H1 (cell line): ENCODE measurements around the gene GPRASP2. TPM values are rescaled to one million over a fixed set of nuclear protein-coding genes. Genes with fewer than 3 reads are reported as not detected.

Source experiments
- CTCF ChIA-PET: fragments of 300-600 bp; sonication (Branson Sonifier 250); formaldehyde crosslinking; loops from one replicate; lab custom pipeline; 2021; ENCODE audit not compliant: partially characterized antibody; lab: Charles Lee
- POLR2A ChIA-PET: fragments of 300-600 bp; sonication (Branson Sonifier 250); formaldehyde crosslinking; loops from one replicate; lab custom pipeline; 2021; ENCODE audit warnings: inconsistent platforms; ENCODE audit not compliant: partially characterized antibody; lab: Charles Lee
- DNase-seq, 2 experiments: peaks; one replicate each; pipeline versions ENCODE4 v3.0.0 to v3.0.0-alpha.2; 2010 to 2022; ENCODE audit warnings: low spot score in 2 of 2, low read depth in 1 of 2, mixed read lengths in 1 of 2
- FAIRE-seq: peaks from 2 replicates; lab custom pipeline; 2011; peaks lifted over from hg19 to GRCh38; lab: Jason Lieb, UNC
- H2AFZ ChIP-seq: 2 replicates; pipeline ENCODE4 v1.8.1; 2012; ENCODE audit warnings: low read length, inconsistent platforms
- H2AK5ac ChIP-seq: 2 replicates; pipeline ENCODE4 v1.6.1; 2013; ENCODE audit warnings: low read depth, low read length
- H2BK120ac ChIP-seq: replicated peaks from 2 replicates; pipeline ENCODE3; 2013; ENCODE audit warnings: low read depth, low read length, inconsistent platforms
- H2BK12ac ChIP-seq: 2 replicates; pipeline ENCODE4 v1.6.1; 2013; ENCODE audit warnings: low read depth, low read length
- H2BK15ac ChIP-seq: 2 replicates; pipeline ENCODE4 v1.6.1; 2013; ENCODE audit warnings: low read length
- H2BK20ac ChIP-seq: 2 replicates; pipeline ENCODE4 v1.6.1; 2013; ENCODE audit warnings: low read length
- H2BK5ac ChIP-seq: 2 replicates; pipeline ENCODE4 v1.6.1; 2013; ENCODE audit warnings: low read depth, low read length
- H3K14ac ChIP-seq: 2 replicates; pipeline ENCODE4 v1.6.1; 2013; ENCODE audit warnings: inconsistent platforms; ENCODE audit not compliant: insufficient read length
- H3K18ac ChIP-seq: 2 replicates; pipeline ENCODE4 v1.6.1; 2013; ENCODE audit warnings: low read length; ENCODE audit errors: extremely low read depth
- H3K23ac ChIP-seq: 2 replicates; pipeline ENCODE4 v1.6.1; 2013; ENCODE audit warnings: inconsistent platforms; ENCODE audit not compliant: insufficient read length
- H3K23me2 ChIP-seq: 2 replicates; pipeline ENCODE4 v1.6.1; 2013; ENCODE audit warnings: low read depth, low read length
- H3K27ac ChIP-seq: 2 replicates; pipeline ENCODE4 v1.6.1; 2011; ENCODE audit warnings: low read depth, low read length, inconsistent platforms
- H3K27me3 ChIP-seq, 4 experiments: replicated peaks in 1 of 4; 1 replicate in 1 of 4; 2 replicates in 3 of 4; pipeline versions ENCODE4 v1.6.1 to v1.8.1; 2011 to 2013; ENCODE audit warnings: low read length in 3 of 4, mild to moderate bottlenecking in 3 of 4, inconsistent platforms in 2 of 4, mixed read lengths in 2 of 4, moderate library complexity in 1 of 4; ENCODE audit not compliant: control insufficient read depth in 3 of 4, insufficient read depth in 3 of 4; ENCODE audit errors: extremely low read depth in 1 of 4
- H3K36me3 ChIP-seq, 4 experiments: 2 replicates each; pipeline versions ENCODE4 v1.6.1 to v1.8.1; 2011 to 2013; ENCODE audit warnings: mild to moderate bottlenecking in 4 of 4, low read length in 3 of 4, moderate library complexity in 2 of 4, control low read depth in 1 of 4, inconsistent platforms in 1 of 4; ENCODE audit not compliant: insufficient read depth in 4 of 4, control insufficient read depth in 2 of 4
- H3K4ac ChIP-seq: replicated peaks from 2 replicates; pipeline ENCODE3; 2013; ENCODE audit warnings: low read length, low read depth, mixed read lengths, inconsistent platforms; ENCODE audit not compliant: insufficient read length
- H3K4me1 ChIP-seq, 4 experiments: replicated peaks in 1 of 4; 1 replicate in 1 of 4; 2 replicates in 3 of 4; pipeline versions ENCODE4 v1.6.1 to v1.8.1; 2011 to 2013; ENCODE audit warnings: low read length in 3 of 4, inconsistent platforms in 2 of 4, mixed read lengths in 1 of 4; ENCODE audit not compliant: insufficient read depth in 4 of 4, control insufficient read depth in 3 of 4
- H3K4me2 ChIP-seq, 2 experiments: 2 replicates each; pipeline versions ENCODE4 v1.6.1 to v1.8.1; 2011 to 2013; ENCODE audit warnings: low read depth in 2 of 2, low read length in 2 of 2, control low read depth in 1 of 2, inconsistent platforms in 1 of 2, mild to moderate bottlenecking in 1 of 2; ENCODE audit not compliant: insufficient read depth in 1 of 2
- H3K4me3 ChIP-seq, 4 experiments: fragments of 200-600, 300-600 bp in 1 of 4; sonication (generic), shearing (Covaris generic), sonication (Bioruptor Twin) in 1 of 4; 2 replicates each; pipeline versions ENCODE4 v1.5.1 to v1.8.1; 2011 to 2016; ENCODE audit warnings: low read length in 4 of 4, low read depth in 3 of 4, control low read depth in 2 of 4, inconsistent platforms in 2 of 4, mild to moderate bottlenecking in 2 of 4, mixed read lengths in 1 of 4, moderate library complexity in 1 of 4; ENCODE audit not compliant: insufficient read depth in 2 of 4; ENCODE audit errors: extremely low read depth in 1 of 4
- H3K56ac ChIP-seq: replicated peaks from 2 replicates; pipeline ENCODE3; 2013; ENCODE audit warnings: low read depth, mild to moderate bottlenecking, mixed read lengths, low read length, inconsistent platforms; ENCODE audit not compliant: insufficient read length
- H3K79me1 ChIP-seq: 2 replicates; pipeline ENCODE4 v1.6.1; 2013; ENCODE audit warnings: low read depth, low read length, control low read depth
- H3K79me2 ChIP-seq, 2 experiments: 2 replicates each; pipeline versions ENCODE4 v1.6.1 to v1.8.1; 2012 to 2013; ENCODE audit warnings: low read length in 2 of 2, mild to moderate bottlenecking in 2 of 2, inconsistent platforms in 1 of 2; ENCODE audit not compliant: insufficient read depth in 2 of 2, control insufficient read depth in 1 of 2
- H3K9ac ChIP-seq, 4 experiments: replicated peaks in 1 of 4; 1 replicate in 1 of 4; 2 replicates in 3 of 4; pipeline versions ENCODE4 v1.6.1 to v1.8.1; 2011 to 2013; ENCODE audit warnings: low read depth in 3 of 4, low read length in 3 of 4, control low read depth in 2 of 4, mild to moderate bottlenecking in 2 of 4, moderate library complexity in 2 of 4, inconsistent platforms in 1 of 4; ENCODE audit errors: extremely low read depth in 1 of 4
- H3K9me3 ChIP-seq, 2 experiments: 2 replicates each; pipeline versions ENCODE4 v1.6.1 to v1.8.1; 2012 to 2013; ENCODE audit warnings: mild to moderate bottlenecking in 2 of 2, moderate library complexity in 2 of 2, control low read depth in 1 of 2, inconsistent platforms in 1 of 2, low read depth in 1 of 2, low read length in 1 of 2, mixed read lengths in 1 of 2; ENCODE audit not compliant: insufficient read depth in 2 of 2
- H4K20me1 ChIP-seq, 2 experiments: replicated peaks in 1 of 2; 2 replicates each; pipeline versions ENCODE3 to v1.8.1; 2011 to 2013; ENCODE audit warnings: inconsistent platforms in 2 of 2, low read length in 2 of 2, mild to moderate bottlenecking in 1 of 2; ENCODE audit not compliant: insufficient read depth in 2 of 2, control insufficient read depth in 1 of 2
- H4K5ac ChIP-seq: 2 replicates; pipeline ENCODE4 v1.6.1; 2013; ENCODE audit warnings: low read length, low read depth, mixed read lengths, inconsistent platforms; ENCODE audit not compliant: insufficient read length
- H4K8ac ChIP-seq: 2 replicates; pipeline ENCODE4 v1.8.0; 2013; ENCODE audit warnings: mild to moderate bottlenecking, moderate library complexity, low read length, inconsistent platforms; ENCODE audit not compliant: insufficient read depth; ENCODE audit errors: extremely low read depth
- H4K91ac ChIP-seq: replicated peaks from 2 replicates; pipeline ENCODE3; 2013; ENCODE audit warnings: low read length, mixed read lengths, inconsistent platforms; ENCODE audit not compliant: insufficient read length
- EZH2 ChIP-seq: fragments of 200-600 bp; sonication (generic); IDR thresholded peaks from 2 replicates; pipeline ENCODE4 v1.7.1; 2012; ENCODE audit warnings: low read depth, mild to moderate bottlenecking, moderate library complexity, low read length, inconsistent platforms; ENCODE audit not compliant: severe bottlenecking
- GTF2F1 ChIP-seq: IDR thresholded peaks from 2 replicates; pipeline ENCODE4 v1.6.1; 2012; ENCODE audit warnings: low read depth, low read length, improper control_type of control experiment, borderline replicate concordance
- TAF7 ChIP-seq: optimal IDR thresholded peaks from 2 replicates; pipeline ENCODE3; 2011; ENCODE audit warnings: low read depth, mild to moderate bottlenecking, inconsistent platforms, low read length, moderate library complexity, borderline replicate concordance
- WGBS, 2 experiments: shearing (Covaris generic) in 1 of 2; methylation state at CpG; one replicate each; pipeline versions ENCODE4 v1.1.6 to v1.1.7; 2013 to 2015; ENCODE audit warnings: low lambda C conversion rate in 2 of 2, mixed read lengths in 2 of 2, inconsistent platforms in 1 of 2, low coverage in 1 of 2, missing lambda C conversion rate in 1 of 2; ENCODE audit not compliant: insufficient replicate concordance in 2 of 2, insufficient coverage in 1 of 2, insufficient read length in 1 of 2; ENCODE audit errors: extremely low coverage in 1 of 2, missing lambda C conversion rate in 1 of 2; 5-methylcytosine and 5-hydroxymethylcytosine counted together
- polyA plus RNA-seq, 7 experiments: library from polyadenylated mRNA; depleted of rRNA in 3 of 7; stranded (reverse) in 5 of 7; unstranded in 2 of 7; fragments of >200 nt in 5 of 7; fragments of 200-250 nt in 2 of 7; gene quantifications; 1 replicate in 5 of 7; 2 replicates in 1 of 7; 4 replicates in 1 of 7; pipeline versions ENCODE4 v1.2.1 to v1.2.3, GENCODE V29; 2011 to 2013; ENCODE audit warnings: missing spikeins in 2 of 7, mixed read lengths in 2 of 7
- total RNA-seq: library from RNA; stranded (reverse); fragmentation: NEBNext Ultra II Directional; extraction: Animal tissue kit (Norgen Biotek cat#: 25700); gene quantifications from 2 replicates; pipeline ENCODE4 v1.2.1, GENCODE V29; 2021

Gene GPRASP2
- total and polyA plus RNA-seq, 2 of the 8 experiments (the other 6 are each of a cell fraction or from before 2014, with no cell fraction given), result 8.0 to 15.7 TPM

GRCh38 chrX:102715967-102716366 is 3.7 kb downstream of the GPRASP2 start:
- Histone ChIP-seq H2BK20ac (no peak overlapping the region), H3K27me3 (no peaks in the 10 kb centered on the region; a peak in 1 of 7 replicates), H3K4me2 (no peak overlapping the region), H4K20me1 (no peaks in the 10 kb centered on the region), H3K14ac (no peak overlapping the region), H3K9ac (no peak overlapping the region), H3K23ac (no peak overlapping the region), H3K4me3 (no peak overlapping the region), H3K23me2 (peaks cover 7% of the 10 kb centered on the region; the same call in 1 of the 2 replicates), H3K9me3 (no peaks in the 10 kb centered on the region), H3K36me3 (peaks cover 0 to 4% (median 0%) of the 10 kb centered on the region in 4 experiments; a peak in 1 of 8 replicates), H2AK5ac (no peak overlapping the region), H4K8ac (no peak overlapping the region), H3K27ac (no peak overlapping the region), H2BK120ac (no peak overlapping the region), H2BK15ac (no peak overlapping the region), H3K79me1 (no peaks in the 10 kb centered on the region), H3K56ac (no peak overlapping the region), H3K4me1 (peaks cover 0 to 4% (median under 1%) of the 10 kb centered on the region in 4 experiments; a peak in 2 of 7 replicates), H3K79me2 (no peaks in the 10 kb centered on the region), H3K4ac (no peak overlapping the region), H2AFZ (no peak overlapping the region), H4K91ac (no peak overlapping the region), H2BK12ac (no peak overlapping the region), H2BK5ac (no peak overlapping the region), H3K18ac (no peak overlapping the region), H4K5ac (no peak overlapping the region)
- FAIRE-seq (no peak), DNase-seq (no peak)
- ChIA-PET POLR2A (no interaction called here), CTCF (no interaction called here)
- WGBS, 2 experiments, result 91% methylated on average over 5 of the region's 5 CpGs; no CpG with 5 or more reads in 1 of the 2 experiments
- no peak for TF ChIP-seq TAF7
- TF ChIP-seq GTF2F1, result no peak
- no peak for TF ChIP-seq EZH2
